HG03460 (cell line): ENCODE data around the gene NPIPA5.
"Not testable (repeated sequence)": the region's sequence is repeated elsewhere in the genome, so short reads cannot be mapped to it uniquely, and the experiment has no call there.

Experiments
- ATAC-seq: cut with Tn5 transposase; IDR thresholded peaks from one replicate; pipeline ENCODE4 v1.9.1; 2021; ENCODE audit not compliant: unreplicated experiment

Gene NPIPA5

GRCh38 chr16:15378194-15378593 is at the start of gene NPIPA5:
Gene NPIPA5, minus strand, starts transcription at chr16:15378294. Its CDS starts 0 bp downstream, at chr16:15378294.
- ATAC-seq = not testable (repeated sequence)

GRCh38 chr16:15427648-15428239 is 49.6 kb upstream of the NPIPA5 start:
- ATAC-seq = no peak

- no peak for ATAC-seq
These were observed 48.7 kb upstream of the NPIPA5 start for GRCh38 chr16:15426796-15427195.

GRCh38 chr16:15425861-15426260 is 47.8 kb upstream of the NPIPA5 start:
- ATAC-seq = no peak

- no peak for ATAC-seq
These were observed 44.1 kb upstream of the NPIPA5 start for GRCh38 chr16:15422222-15422621.

- not testable (repeated sequence) for ATAC-seq
These were observed 43.6 kb upstream of the NPIPA5 start for GRCh38 chr16:15421696-15422095.

GRCh38 chr16:15418206-15418605 is 40.1 kb upstream of the NPIPA5 start:
- no peak for ATAC-seq

GRCh38 chr16:15417197-15417596 is 39.1 kb upstream of the NPIPA5 start:
- no peak for ATAC-seq

- ATAC-seq = no peak
These were observed 37.5 kb upstream of the NPIPA5 start for GRCh38 chr16:15415511-15415985.

GRCh38 chr16:15409476-15409875 is 31.4 kb upstream of the NPIPA5 start:
- not testable (repeated sequence) for ATAC-seq

GRCh38 chr16:15407756-15408155 is 29.7 kb upstream of the NPIPA5 start:
- ATAC-seq = not testable (repeated sequence)

- ATAC-seq = no peak
These were observed 26.7 kb upstream of the NPIPA5 start for GRCh38 chr16:15404792-15405191.

- not testable (repeated sequence) for ATAC-seq
These were observed 26.0 kb upstream of the NPIPA5 start for GRCh38 chr16:15404091-15404490.

- no peak for ATAC-seq
These were observed 25.4 kb upstream of the NPIPA5 start for GRCh38 chr16:15403392-15403995.

- ATAC-seq = no peak
These were observed 23.9 kb upstream of the NPIPA5 start for GRCh38 chr16:15401972-15402371.

- ATAC-seq = not testable (repeated sequence)
These were observed 22.2 kb upstream of the NPIPA5 start for GRCh38 chr16:15400314-15400713.

- ATAC-seq = no peak
These were observed 21.2 kb upstream of the NPIPA5 start for GRCh38 chr16:15399317-15399716.

GRCh38 chr16:15398618-15399316 is 20.7 kb upstream of the NPIPA5 start:
- no peak for ATAC-seq

GRCh38 chr16:15396948-15397594 is 19.0 kb upstream of the NPIPA5 start:
- no peak for ATAC-seq

GRCh38 chr16:15396509-15396829 is 18.4 kb upstream of the NPIPA5 start:
- not testable (repeated sequence) for ATAC-seq

- ATAC-seq = not testable (repeated sequence)
These were observed 17.8 kb upstream of the NPIPA5 start, which contains the start of gene MPV17L for GRCh38 chr16:15395631-15396508. Gene MPV17L, plus strand, starts transcription at chr16:15395754. Its CDS starts 144 bp downstream, at chr16:15395898.
